HEK293T (cell line): ENCODE results near the gene ALK.

Experiments used
- ARNT ChIP-seq: fragments of 450-650 bp; IDR thresholded peaks from 2 replicates; pipeline ENCODE4 v1.6.1; 2017; ENCODE audit warnings: mild to moderate bottlenecking
- BHLHE40 ChIP-seq: fragments of 450-650 bp; IDR thresholded peaks from 2 replicates; pipeline ENCODE4 v1.6.1; 2016; ENCODE audit warnings: mild to moderate bottlenecking, moderate library complexity, borderline replicate concordance
- ELF4 ChIP-seq: fragments of 450-650 bp; IDR thresholded peaks from 2 replicates; pipeline ENCODE4 v1.6.1; 2017; ENCODE audit warnings: antibody characterized with exemption
- FOXK2 ChIP-seq: fragments of 450-650 bp; IDR thresholded peaks from 2 replicates; pipeline ENCODE4 v1.6.1; 2016; ENCODE audit warnings: mild to moderate bottlenecking
- FOXM1 ChIP-seq: fragments of 450-650 bp; IDR thresholded peaks from 2 replicates; pipeline ENCODE4 v1.6.1; 2017; ENCODE audit warnings: mild to moderate bottlenecking, borderline replicate concordance
- NFRKB ChIP-seq: fragments of 450-650 bp; IDR thresholded peaks from 2 replicates; pipeline ENCODE4 v1.6.1; 2016; ENCODE audit warnings: mild to moderate bottlenecking, moderate library complexity
- SP1 ChIP-seq: fragments of 450-650 bp; IDR thresholded peaks from 2 replicates; pipeline ENCODE4 v1.6.1; 2017

DNA sequence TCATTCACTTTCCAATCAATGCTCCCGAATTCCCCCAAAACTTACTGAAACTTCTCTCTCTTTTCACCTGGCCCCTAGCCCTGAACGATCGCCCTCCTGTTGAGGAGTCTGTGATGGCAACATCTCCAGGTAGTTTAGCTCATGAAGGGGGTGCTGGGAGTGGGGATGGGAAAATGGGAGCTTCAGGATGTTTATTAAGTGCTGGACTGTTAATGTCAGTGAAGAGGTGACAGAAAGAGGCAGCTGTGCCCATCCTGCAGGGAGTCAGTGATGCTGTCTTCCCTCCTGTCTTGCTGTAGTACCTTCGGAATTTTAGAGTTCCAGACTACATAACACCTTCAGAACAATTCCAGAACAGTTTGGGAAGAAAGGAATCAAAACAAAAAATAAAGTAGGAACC lies 308.8 kb downstream of the ALK start:
- TF ChIP-seq FOXK2 (no peak), ARNT (no peak), NFRKB (no peak), ELF4 (no peak), BHLHE40 (no peak), FOXM1 (no peak), SP1 (no peak)
